ENCODE results near the gene AK3. TPM values are rescaled to one million over a fixed set of nuclear protein-coding genes. Genes with fewer than 3 reads are reported as not detected.

The AK3 gene
- total and polyA plus RNA-seq, 9 of the 15 experiments (the other 6 are each of a cell fraction or from before 2014, with no cell fraction given): 12.2 to 78.6 (median 41.8) TPM

- TF ChIP-seq, protein P1, sequence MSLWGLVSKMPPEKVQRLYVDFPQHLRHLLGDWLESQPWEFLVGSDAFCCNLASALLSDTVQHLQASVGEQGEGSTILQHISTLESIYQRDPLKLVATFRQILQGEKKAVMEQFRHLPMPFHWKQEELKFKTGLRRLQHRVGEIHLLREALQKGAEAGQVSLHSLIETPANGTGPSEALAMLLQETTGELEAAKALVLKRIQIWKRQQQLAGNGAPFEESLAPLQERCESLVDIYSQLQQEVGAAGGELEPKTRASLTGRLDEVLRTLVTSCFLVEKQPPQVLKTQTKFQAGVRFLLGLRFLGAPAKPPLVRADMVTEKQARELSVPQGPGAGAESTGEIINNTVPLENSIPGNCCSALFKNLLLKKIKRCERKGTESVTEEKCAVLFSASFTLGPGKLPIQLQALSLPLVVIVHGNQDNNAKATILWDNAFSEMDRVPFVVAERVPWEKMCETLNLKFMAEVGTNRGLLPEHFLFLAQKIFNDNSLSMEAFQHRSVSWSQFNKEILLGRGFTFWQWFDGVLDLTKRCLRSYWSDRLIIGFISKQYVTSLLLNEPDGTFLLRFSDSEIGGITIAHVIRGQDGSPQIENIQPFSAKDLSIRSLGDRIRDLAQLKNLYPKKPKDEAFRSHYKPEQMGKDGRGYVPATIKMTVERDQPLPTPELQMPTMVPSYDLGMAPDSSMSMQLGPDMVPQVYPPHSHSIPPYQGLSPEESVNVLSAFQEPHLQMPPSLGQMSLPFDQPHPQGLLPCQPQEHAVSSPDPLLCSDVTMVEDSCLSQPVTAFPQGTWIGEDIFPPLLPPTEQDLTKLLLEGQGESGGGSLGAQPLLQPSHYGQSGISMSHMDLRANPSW (CRISPR knock-in tag; IDR thresholded peaks at IDR 0.05): no peak
- TF ChIP-seq ZFX (CRISPR knock-in tag; IDR thresholded peaks at IDR 0.05) (peak; percentile 76), SUPT5H (IDR thresholded peaks at IDR 0.05) (peak; percentile 66), HSF4 (CRISPR knock-in tag; IDR thresholded peaks at IDR 0.05; ENCODE audit: borderline replicate concordance) (no peak), ZNF277 (CRISPR knock-in tag; IDR thresholded peaks at IDR 0.05; ENCODE audit: borderline replicate concordance) (no peak), ZHX1 (conservative IDR thresholded peaks at IDR 0.05; ENCODE audit: low read length) (0 out of 2 replicates have a peak, but pooled peaks have one; percentile 42), POLR2A (conservative IDR thresholded peaks at IDR 0.05) (peak; percentile 71), ETV1 (tag; conservative IDR thresholded peaks at IDR 0.05; ENCODE audit: low read depth) (peak; percentile 52; the same call in 1 of the 2 replicates), NCOA1 (IDR thresholded peaks at IDR 0.05; ENCODE audit: low read depth) (peak; percentile 71; the same call in 1 of the 2 replicates), ELF4 (CRISPR knock-in tag; IDR thresholded peaks at IDR 0.05) (peak; percentile 91), RAD21 (CRISPR knock-in tag; conservative IDR thresholded peaks at IDR 0.05 in 1 of 2, IDR thresholded peaks at IDR 0.05 in 1 of 2) (peak; percentile 41 to 75), TEAD4 (IDR thresholded peaks at IDR 0.05; ENCODE audit: low read length) (0 out of 2 replicates have a peak, but pooled peaks have one; percentile 23), TEAD4 (CRISPR knock-in tag; IDR thresholded peaks at IDR 0.05; ENCODE audit: borderline replicate concordance) (no peak), EP400 (IDR thresholded peaks at IDR 0.05) (peak; percentile 56; the same call in 1 of the 2 replicates), GABPB1 (CRISPR knock-in tag; IDR thresholded peaks at IDR 0.05) (peak; percentile 62; the same call in 1 of the 2 replicates), KDM1A (IDR thresholded peaks at IDR 0.05) (peak in 1 of 2 experiments; percentile 26; a peak in 1 of 4 replicates)
- TF ChIP-seq, protein P2, sequence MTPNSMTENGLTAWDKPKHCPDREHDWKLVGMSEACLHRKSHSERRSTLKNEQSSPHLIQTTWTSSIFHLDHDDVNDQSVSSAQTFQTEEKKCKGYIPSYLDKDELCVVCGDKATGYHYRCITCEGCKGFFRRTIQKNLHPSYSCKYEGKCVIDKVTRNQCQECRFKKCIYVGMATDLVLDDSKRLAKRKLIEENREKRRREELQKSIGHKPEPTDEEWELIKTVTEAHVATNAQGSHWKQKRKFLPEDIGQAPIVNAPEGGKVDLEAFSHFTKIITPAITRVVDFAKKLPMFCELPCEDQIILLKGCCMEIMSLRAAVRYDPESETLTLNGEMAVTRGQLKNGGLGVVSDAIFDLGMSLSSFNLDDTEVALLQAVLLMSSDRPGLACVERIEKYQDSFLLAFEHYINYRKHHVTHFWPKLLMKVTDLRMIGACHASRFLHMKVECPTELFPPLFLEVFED (CRISPR knock-in tag; conservative IDR thresholded peaks at IDR 0.05): no peak
- TF ChIP-seq, protein P3, sequence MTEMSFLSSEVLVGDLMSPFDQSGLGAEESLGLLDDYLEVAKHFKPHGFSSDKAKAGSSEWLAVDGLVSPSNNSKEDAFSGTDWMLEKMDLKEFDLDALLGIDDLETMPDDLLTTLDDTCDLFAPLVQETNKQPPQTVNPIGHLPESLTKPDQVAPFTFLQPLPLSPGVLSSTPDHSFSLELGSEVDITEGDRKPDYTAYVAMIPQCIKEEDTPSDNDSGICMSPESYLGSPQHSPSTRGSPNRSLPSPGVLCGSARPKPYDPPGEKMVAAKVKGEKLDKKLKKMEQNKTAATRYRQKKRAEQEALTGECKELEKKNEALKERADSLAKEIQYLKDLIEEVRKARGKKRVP (CRISPR knock-in tag; IDR thresholded peaks at IDR 0.05): no peak
These were observed 78.7 kb downstream of the AK3 start, which contains the start of gene PLPP6 (continued) for GRCh38 chr9:4662108-4662988.

All from K562 (cell line).